ENCODE results near the gene LDHA.
A peak's percentile ranks its signal among the peaks of the same experiment; 100 is the strongest.

Gene LDHA

DNA sequence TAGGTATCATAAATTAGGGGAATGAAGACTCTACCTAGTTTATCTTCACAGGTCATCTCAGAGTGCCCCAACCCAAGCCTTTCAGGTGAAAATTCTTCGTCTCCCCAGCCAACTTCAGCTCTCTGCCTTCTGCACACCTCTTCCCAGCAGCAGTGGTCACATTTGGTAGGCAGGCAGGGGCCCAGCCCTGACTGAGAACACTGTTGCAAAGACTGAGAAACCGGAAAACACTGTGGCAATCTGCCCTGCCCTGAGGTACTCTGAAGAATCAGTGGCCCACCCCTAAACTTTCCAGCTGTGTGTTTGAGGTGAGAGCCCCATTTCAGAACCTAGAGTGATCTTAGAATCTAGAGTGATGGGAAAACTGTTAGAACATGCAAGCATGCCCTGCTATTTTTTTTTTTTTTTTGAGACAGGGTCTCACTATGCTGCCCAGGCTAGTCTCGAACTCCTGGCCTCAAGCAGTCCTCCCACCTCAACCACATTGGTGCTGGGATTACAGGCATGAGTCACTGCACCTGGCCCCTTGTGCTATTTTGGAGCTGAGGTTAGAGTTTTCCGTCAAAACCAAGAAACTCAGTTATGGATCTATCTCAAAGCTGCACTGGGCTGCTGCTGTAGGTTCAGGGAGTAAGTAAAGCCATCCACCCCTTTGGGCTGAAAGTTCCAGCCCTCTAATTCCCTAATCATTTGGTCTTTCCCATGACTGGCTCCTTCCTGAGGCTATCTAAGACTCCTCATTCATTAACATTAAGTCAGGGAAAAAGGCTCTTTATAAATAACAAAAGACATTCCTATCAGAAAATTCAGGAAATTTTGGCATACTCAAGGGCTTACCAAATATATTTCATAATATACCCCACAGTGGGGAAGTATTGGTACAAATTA is 1.7 kb upstream of the LDHA start:
- H3K27ac ChIP-seq (ENCODE audit: extremely low read depth, low read depth, low read length) = no peak overlapping the region
- TF ChIP-seq PRDM1 (tag by site-specific recombination; IDR thresholded peaks at IDR 0.05) (no peak), ZNF596 (tag by site-specific recombination; IDR thresholded peaks at IDR 0.05) (no peak), ZNF221 (tag by site-specific recombination; IDR thresholded peaks at IDR 0.05; ENCODE audit: borderline replicate concordance) (no peak), ZNF121 (tag by site-specific recombination; IDR thresholded peaks at IDR 0.05) (peak; percentile 49; the same call in 1 of the 2 replicates)
- H3K9me3 ChIP-seq (ENCODE audit: control insufficient read depth, insufficient read depth, low read depth, low read length) = no peaks in the 10 kb centered on the region
- H3K4me3 ChIP-seq (ENCODE audit: low read depth, low read length) = no peak overlapping the region
- no peaks in the 10 kb centered on the region; the same call in 1 of the 2 replicates for H3K4me1 ChIP-seq (ENCODE audit: control insufficient read depth, insufficient read depth, low read length)
- H3K36me3 ChIP-seq (ENCODE audit: control insufficient read depth in 2 of 2, insufficient read depth in 1 of 2, low read length in 2 of 2) = peaks cover 10 to 15% of the 10 kb centered on the region in 2 experiments
- CTCF ChIA-PET = interaction anchor here (0.6 to 1.4 kb wide), 4 partner anchors 8 to 561 kb away, joined by 3 to 5 read pairs (median 4); no protein-coding TSS in a partner anchor
- POLR2A ChIA-PET = interaction anchor here (5.4 kb wide), 1 partner anchor 9 kb away, joined by 86 read pairs; no protein-coding TSS in a partner anchor

DNA sequence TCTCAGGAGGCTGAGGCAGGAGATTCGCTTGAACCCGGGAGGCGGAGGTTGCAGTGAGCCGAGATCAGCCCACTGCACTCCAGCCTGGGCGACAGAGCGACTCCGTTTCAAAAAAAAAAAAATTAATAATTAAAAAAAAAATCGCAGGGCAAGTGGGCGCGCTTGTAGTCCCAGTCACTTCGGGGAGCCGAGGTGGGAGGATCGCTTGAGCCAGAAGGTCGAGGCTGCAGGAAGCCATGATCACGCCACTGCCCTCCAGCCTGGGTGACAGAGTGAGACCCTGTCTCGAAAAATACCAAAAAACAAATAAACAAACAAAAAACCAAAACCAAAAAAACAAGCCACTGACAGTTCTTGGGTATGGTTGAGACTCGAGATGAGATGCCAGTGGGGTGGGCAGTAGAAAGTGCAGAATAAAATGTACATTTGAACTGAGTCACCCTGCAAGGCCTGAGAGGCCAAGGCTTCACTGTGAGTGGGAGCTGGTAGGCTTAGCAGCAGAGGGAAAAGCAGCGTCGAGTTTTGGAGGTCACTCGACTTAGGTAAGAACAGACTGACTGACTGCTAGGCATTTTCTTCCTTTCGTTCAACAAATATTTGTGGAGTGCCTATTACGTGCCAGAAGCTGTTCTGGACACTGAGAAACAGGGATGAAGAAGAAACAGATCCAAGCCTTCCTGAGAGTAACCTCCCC is 635 bp upstream of the LDHA start:
- peaks cover 20 to 25% of the 10 kb centered on the region in 2 experiments for H3K36me3 ChIP-seq (ENCODE audit: control insufficient read depth in 2 of 2, insufficient read depth in 1 of 2, low read length in 2 of 2)
- no peaks in the 10 kb centered on the region for H3K9me3 ChIP-seq (ENCODE audit: control insufficient read depth, insufficient read depth, low read depth, low read length)
- peak overlapping the region; percentile 87; the same call in 1 of the 2 replicates for H3K27ac ChIP-seq (ENCODE audit: extremely low read depth, low read depth, low read length)
- no peak for TF ChIP-seq ZNF248 (tag by site-specific recombination; IDR thresholded peaks at IDR 0.05)
- peak; percentile 82; the same call in 1 of the 2 replicates for TF ChIP-seq ZNF335 (tag by site-specific recombination; conservative IDR thresholded peaks at IDR 0.05)
- no peak for TF ChIP-seq ZFP69B (tag by site-specific recombination; IDR thresholded peaks at IDR 0.05)
- TF ChIP-seq ZNF140 (tag by site-specific recombination; IDR thresholded peaks at IDR 0.05) = no peak
- TF ChIP-seq ZNF10 (tag by site-specific recombination; IDR thresholded peaks at IDR 0.05) = no peak
- no peak for TF ChIP-seq ZNF214 (tag by site-specific recombination; IDR thresholded peaks at IDR 0.05; ENCODE audit: borderline replicate concordance)
- no peaks in the 10 kb centered on the region; the same call in 1 of the 2 replicates for H3K4me1 ChIP-seq (ENCODE audit: control insufficient read depth, insufficient read depth, low read length)
- CTCF ChIA-PET = interaction anchor here (0.6 to 1.4 kb wide), 3 partner anchors 17 to 278 kb away, joined by 3 to 4 read pairs (median 4); no protein-coding TSS in a partner anchor
- H3K4me3 ChIP-seq (ENCODE audit: low read depth, low read length) = peak overlapping the region; percentile 84
- POLR2A ChIA-PET = interaction anchor here (0.6 to 7.0 kb wide), 22 partner anchors 10 to 345 kb away, joined by 3 to 93 read pairs (median 5); partner anchors contain the start of genes GTF2H1, HPS5, LDHC and SAAL1

DNA sequence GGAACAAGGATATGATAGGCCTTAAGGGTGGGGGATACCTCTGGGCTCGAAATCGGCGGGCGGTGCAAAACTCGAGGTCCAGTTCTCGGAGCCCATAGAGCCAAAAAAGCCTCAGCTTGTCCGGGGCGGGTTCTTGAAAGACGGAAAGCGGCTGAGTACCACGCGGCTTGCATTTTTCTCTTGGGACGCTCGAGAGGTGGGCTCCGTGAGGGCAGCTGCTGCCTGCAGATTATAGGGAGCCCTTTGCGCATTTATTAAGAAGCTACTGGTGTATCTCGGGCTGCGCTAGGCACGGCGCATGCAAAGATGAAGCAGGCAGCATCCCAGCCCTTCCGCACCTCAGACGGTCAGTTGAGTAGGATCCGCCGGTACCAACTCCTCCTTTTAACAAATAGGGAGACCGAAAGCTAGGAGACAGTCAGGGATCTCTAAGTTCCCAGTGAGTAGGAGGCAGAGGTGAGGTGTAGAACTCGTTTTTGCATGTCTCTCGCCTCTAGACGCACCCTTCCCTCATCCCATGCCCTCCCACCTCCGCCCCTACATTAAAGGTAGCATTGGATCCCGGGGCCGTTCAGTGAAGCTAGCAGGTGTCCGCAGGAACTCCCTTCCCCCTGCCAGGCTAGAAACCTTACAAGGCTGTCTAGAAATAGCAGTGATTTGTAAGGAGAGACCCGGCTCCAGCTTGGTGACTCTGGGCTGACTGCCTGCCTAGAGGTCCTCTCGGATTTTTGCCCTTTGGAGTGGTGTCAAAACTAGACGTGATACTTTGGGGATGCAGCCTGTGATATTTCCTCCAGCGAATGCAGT is 768 bp downstream of the LDHA start:
- POLR2A ChIA-PET = interaction anchor here (0.6 to 7.0 kb wide), 27 partner anchors 11 to 289 kb away, joined by 3 to 93 read pairs (median 5); partner anchors contain the start of genes GTF2H1, HPS5, LDHC and SAAL1
- Histone ChIP-seq H3K4me1 (ENCODE audit: control insufficient read depth, insufficient read depth, low read length) (no peaks in the 10 kb centered on the region; the same call in 1 of the 2 replicates), H3K27ac (ENCODE audit: extremely low read depth, low read depth, low read length) (peak overlapping the region; percentile 87), H3K4me3 (ENCODE audit: low read depth, low read length) (peak overlapping the region; percentile 84), H3K36me3 (ENCODE audit: control insufficient read depth in 2 of 2, insufficient read depth in 1 of 2, low read length in 2 of 2) (peaks cover 34 to 39% of the 10 kb centered on the region in 2 experiments), H3K9me3 (ENCODE audit: control insufficient read depth, insufficient read depth, low read depth, low read length) (no peaks in the 10 kb centered on the region)
- CTCF ChIA-PET = interaction anchor here (0.5 to 3.1 kb wide), 6 partner anchors 15 to 318 kb away, joined by 3 to 12 read pairs (median 4); partner anchors contain the start of gene HPS5
- no peak for TF ChIP-seq KLF7 (tag by site-specific recombination; IDR thresholded peaks at IDR 0.05; ENCODE audit: borderline replicate concordance)
- peak; percentile 11; the same call in 1 of the 2 replicates for TF ChIP-seq ZFHX2 (tag by site-specific recombination; conservative IDR thresholded peaks at IDR 0.05)
